ENCODE results near the gene RETREG3.

Gene RETREG3

GRCh38 chr17:42568341-42569111 is 40.6 kb downstream of the RETREG3 start:
- no peak overlapping the region for H2BK12ac ChIP-seq (ENCODE audit: low read length in 2 of 2)
- H3K4me3 ChIP-seq (ENCODE audit: insufficient read depth in 1 of 2, low read depth in 1 of 2, low read length in 2 of 2): no peak overlapping the region
- H3K4me1 ChIP-seq (ENCODE audit: control insufficient read depth, insufficient read depth, low read depth, low read length): peaks cover 36% of the 10 kb centered on the region
- no peak overlapping the region for H3K27ac ChIP-seq (ENCODE audit: low read length, poor library complexity, severe bottlenecking)
- H2AFZ ChIP-seq (ENCODE audit: low read depth, low read length): no peak overlapping the region
- no peak overlapping the region for H2BK120ac ChIP-seq (ENCODE audit: low read depth, low read length)
- 88% methylated on average over 12 of the region's 14 CpGs for WGBS
- H2BK5ac ChIP-seq (ENCODE audit: low read depth, low read length, poor library complexity, severe bottlenecking): no peak overlapping the region
- peak overlapping the region in 1 of 2 experiments; percentile 54 for H3K23ac ChIP-seq (ENCODE audit: low read length in 2 of 2)
- no peak overlapping the region for H3K14ac ChIP-seq (ENCODE audit: low read length in 2 of 2)
- no peaks in the 10 kb centered on the region for H3K27me3 ChIP-seq (ENCODE audit: control insufficient read depth in 1 of 2, insufficient read depth in 1 of 2, low read length in 2 of 2)
- no peak for DNase-seq
- H3K9me3 ChIP-seq (ENCODE audit: control insufficient read depth, low read length): no peaks in the 10 kb centered on the region
- no peak overlapping the region for H2BK15ac ChIP-seq (ENCODE audit: low read depth, poor library complexity, severe bottlenecking)
- no peak overlapping the region for H4K91ac ChIP-seq (ENCODE audit: low read length)
- H3K18ac ChIP-seq (ENCODE audit: low read depth in 1 of 2, low read length in 2 of 2): no peak overlapping the region
- H3K79me1 ChIP-seq (replicated peaks; ENCODE audit: low read length, poor library complexity, severe bottlenecking): peaks cover 42% of the 10 kb centered on the region
- H3K9ac ChIP-seq (ENCODE audit: low read length): peak overlapping the region; percentile 3
- H3K4ac ChIP-seq (ENCODE audit: low read depth in 1 of 2, low read length in 2 of 2): peak overlapping the region in 1 of 2 experiments; percentile 13
- peak overlapping the region; percentile 23 for H3K4me2 ChIP-seq (ENCODE audit: low read length, poor library complexity, severe bottlenecking)
- peaks cover 76 to 82% of the 10 kb centered on the region in 2 experiments for H3K36me3 ChIP-seq (ENCODE audit: control insufficient read depth in 1 of 2, insufficient read depth in 2 of 2, low read depth in 1 of 2, low read length in 2 of 2)
- no peak overlapping the region for H4K8ac ChIP-seq (ENCODE audit: low read length)
- H2AK5ac ChIP-seq (ENCODE audit: low read length, severe bottlenecking): no peak overlapping the region

GRCh38 chr17:42566883-42567573 is 42.1 kb downstream of the RETREG3 start, which contains the start of gene MLX:
MLX (plus strand) TSS chr17:42567100; CDS start chr17:42567125, 25 bp downstream.
- Histone ChIP-seq H2BK12ac (ENCODE audit: low read length in 2 of 2) (peak within 1 kb of the TSS; percentile 32 to 80), H3K36me3 (ENCODE audit: control insufficient read depth in 1 of 2, insufficient read depth in 2 of 2, low read depth in 1 of 2, low read length in 2 of 2) (peaks cover 70 to 71% of the 10 kb centered on the region in 2 experiments), H3K27ac (ENCODE audit: low read length, poor library complexity, severe bottlenecking) (peak within 1 kb of the TSS; percentile 86), H3K4me3 (ENCODE audit: insufficient read depth in 1 of 2, low read depth in 1 of 2, low read length in 2 of 2) (peak within 1 kb of the TSS; percentile 93 to 95), H3K4ac (ENCODE audit: low read depth in 1 of 2, low read length in 2 of 2) (peak within 1 kb of the TSS; percentile 99 to 100), H3K4me1 (ENCODE audit: control insufficient read depth, insufficient read depth, low read depth, low read length) (peaks cover 45% of the 10 kb centered on the region), H3K14ac (ENCODE audit: low read length in 2 of 2) (peak within 1 kb of the TSS; percentile 81 to 93), H3K27me3 (ENCODE audit: control insufficient read depth in 1 of 2, insufficient read depth in 1 of 2, low read length in 2 of 2) (no peaks in the 10 kb centered on the region), H2BK5ac (ENCODE audit: low read depth, low read length, poor library complexity, severe bottlenecking) (peak within 1 kb of the TSS; percentile 82), H3K4me2 (ENCODE audit: low read length, poor library complexity, severe bottlenecking) (peak within 1 kb of the TSS; percentile 86), H4K8ac (ENCODE audit: low read length) (peak within 1 kb of the TSS; percentile 94), H3K23ac (ENCODE audit: low read length in 2 of 2) (peak within 1 kb of the TSS; percentile 20 to 94), H2BK15ac (ENCODE audit: low read depth, poor library complexity, severe bottlenecking) (peak within 1 kb of the TSS; percentile 44), H3K9me3 (ENCODE audit: control insufficient read depth, low read length) (no peaks in the 10 kb centered on the region), H4K91ac (ENCODE audit: low read length) (peak within 1 kb of the TSS; percentile 98), H3K79me1 (replicated peaks; ENCODE audit: low read length, poor library complexity, severe bottlenecking) (peaks cover 36% of the 10 kb centered on the region), H3K18ac (ENCODE audit: low read depth in 1 of 2, low read length in 2 of 2) (peak within 1 kb of the TSS; percentile 88 to 98), H2AFZ (ENCODE audit: low read depth, low read length) (peak within 1 kb of the TSS; percentile 74), H3K9ac (ENCODE audit: low read length) (peak within 1 kb of the TSS; percentile 91), H2BK120ac (ENCODE audit: low read depth, low read length) (peak within 1 kb of the TSS; percentile 88), H2AK5ac (ENCODE audit: low read length, severe bottlenecking) (peak within 1 kb of the TSS; percentile 66)
- DNase-seq: peak; percentile 89
- under 1% methylated on average over 65 of the region's 72 CpGs for WGBS

- Histone ChIP-seq H2BK120ac (ENCODE audit: low read depth, low read length) (peak overlapping the region; percentile 29), H3K23ac (ENCODE audit: low read length in 2 of 2) (no peak overlapping the region), H3K4me2 (ENCODE audit: low read length, poor library complexity, severe bottlenecking) (peak overlapping the region; percentile 46), H3K4me3 (ENCODE audit: insufficient read depth in 1 of 2, low read depth in 1 of 2, low read length in 2 of 2) (peak overlapping the region; percentile 33 to 93), H2BK5ac (ENCODE audit: low read depth, low read length, poor library complexity, severe bottlenecking) (peak overlapping the region; percentile 60), H2AFZ (ENCODE audit: low read depth, low read length) (peak overlapping the region; percentile 60), H3K36me3 (ENCODE audit: control insufficient read depth in 1 of 2, insufficient read depth in 2 of 2, low read depth in 1 of 2, low read length in 2 of 2) (peaks cover 63 to 64% of the 10 kb centered on the region in 2 experiments), H3K9ac (ENCODE audit: low read length) (peak overlapping the region; percentile 91), H3K4me1 (ENCODE audit: control insufficient read depth, insufficient read depth, low read depth, low read length) (peaks cover 49% of the 10 kb centered on the region), H3K9me3 (ENCODE audit: control insufficient read depth, low read length) (no peaks in the 10 kb centered on the region), H3K79me1 (replicated peaks; ENCODE audit: low read length, poor library complexity, severe bottlenecking) (peaks cover 31% of the 10 kb centered on the region), H4K8ac (ENCODE audit: low read length) (peak overlapping the region; percentile 94), H2AK5ac (ENCODE audit: low read length, severe bottlenecking) (peak overlapping the region; percentile 66), H3K18ac (ENCODE audit: low read depth in 1 of 2, low read length in 2 of 2) (peak overlapping the region; percentile 58 to 77), H4K91ac (ENCODE audit: low read length) (peak overlapping the region; percentile 96), H3K4ac (ENCODE audit: low read depth in 1 of 2, low read length in 2 of 2) (peak overlapping the region; percentile 92 to 100), H2BK12ac (ENCODE audit: low read length in 2 of 2) (peak overlapping the region; percentile 32 to 75), H3K27ac (ENCODE audit: low read length, poor library complexity, severe bottlenecking) (peak overlapping the region; percentile 75), H3K27me3 (ENCODE audit: control insufficient read depth in 1 of 2, insufficient read depth in 1 of 2, low read length in 2 of 2) (no peaks in the 10 kb centered on the region), H2BK15ac (ENCODE audit: low read depth, poor library complexity, severe bottlenecking) (no peak overlapping the region), H3K14ac (ENCODE audit: low read length in 2 of 2) (peak overlapping the region in 1 of 2 experiments; percentile 13)
- DNase-seq: no peak
- WGBS: 66% methylated on average over 28 of the region's 28 CpGs
Observed at GRCh38 chr17:42566215-42566882, 42.8 kb downstream of the RETREG3 start.

All from mesenchymal stem cell (in vitro differentiated cells and primary cell).